Astrocyte of the spinal cord (primary cell): ENCODE results near the gene VPS41.

Experiments
- DNase-seq: peaks from one replicate; pipeline ENCODE4 v3.0.0; 2011; ENCODE audit warnings: low read depth, low spot score
- H3K4me3 ChIP-seq: 2 replicates; pipeline ENCODE4 v1.5.1; 2011; ENCODE audit warnings: low read depth, mild to moderate bottlenecking, low read length, moderate library complexity
- in situ Hi-C: cut with HindIII; loops from 2 replicates; pipeline ENCODE4 v1.10.0; 2017; ENCODE audit warnings: low sequenced_read_pairs
- TF ChIP-seq, protein P1 (sequence below): IDR thresholded peaks from 2 replicates; pipeline ENCODE4 v1.5.1; 2012; ENCODE audit warnings: low read depth, mild to moderate bottlenecking, low read length, inconsistent platforms

VPS41 gene

GRCh38 chr7:38829488-38830165 is 79.4 kb downstream of the VPS41 start:
- TF ChIP-seq, protein P1, sequence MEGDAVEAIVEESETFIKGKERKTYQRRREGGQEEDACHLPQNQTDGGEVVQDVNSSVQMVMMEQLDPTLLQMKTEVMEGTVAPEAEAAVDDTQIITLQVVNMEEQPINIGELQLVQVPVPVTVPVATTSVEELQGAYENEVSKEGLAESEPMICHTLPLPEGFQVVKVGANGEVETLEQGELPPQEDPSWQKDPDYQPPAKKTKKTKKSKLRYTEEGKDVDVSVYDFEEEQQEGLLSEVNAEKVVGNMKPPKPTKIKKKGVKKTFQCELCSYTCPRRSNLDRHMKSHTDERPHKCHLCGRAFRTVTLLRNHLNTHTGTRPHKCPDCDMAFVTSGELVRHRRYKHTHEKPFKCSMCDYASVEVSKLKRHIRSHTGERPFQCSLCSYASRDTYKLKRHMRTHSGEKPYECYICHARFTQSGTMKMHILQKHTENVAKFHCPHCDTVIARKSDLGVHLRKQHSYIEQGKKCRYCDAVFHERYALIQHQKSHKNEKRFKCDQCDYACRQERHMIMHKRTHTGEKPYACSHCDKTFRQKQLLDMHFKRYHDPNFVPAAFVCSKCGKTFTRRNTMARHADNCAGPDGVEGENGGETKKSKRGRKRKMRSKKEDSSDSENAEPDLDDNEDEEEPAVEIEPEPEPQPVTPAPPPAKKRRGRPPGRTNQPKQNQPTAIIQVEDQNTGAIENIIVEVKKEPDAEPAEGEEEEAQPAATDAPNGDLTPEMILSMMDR: no peak
- DNase-seq: no peak
- in situ Hi-C loops: no loop called here
- no peak overlapping the region for H3K4me3 ChIP-seq

GRCh38 chr7:38828026-38828425 is 81.0 kb downstream of the VPS41 start:
- no peak overlapping the region for H3K4me3 ChIP-seq
- TF ChIP-seq, protein P1: no peak
- in situ Hi-C loops: no loop called here
- no peak for DNase-seq

- no peak for DNase-seq
- in situ Hi-C loops: no loop called here
- H3K4me3 ChIP-seq: no peak overlapping the region
- TF ChIP-seq, protein P1: no peak
Observed at GRCh38 chr7:38825721-38826440, 83.1 kb downstream of the VPS41 start.

GRCh38 chr7:38824948-38825347 is 84.0 kb downstream of the VPS41 start:
- no peak overlapping the region for H3K4me3 ChIP-seq
- DNase-seq: no peak
- TF ChIP-seq, protein P1: no peak
- in situ Hi-C loops: no loop called here

DNA sequence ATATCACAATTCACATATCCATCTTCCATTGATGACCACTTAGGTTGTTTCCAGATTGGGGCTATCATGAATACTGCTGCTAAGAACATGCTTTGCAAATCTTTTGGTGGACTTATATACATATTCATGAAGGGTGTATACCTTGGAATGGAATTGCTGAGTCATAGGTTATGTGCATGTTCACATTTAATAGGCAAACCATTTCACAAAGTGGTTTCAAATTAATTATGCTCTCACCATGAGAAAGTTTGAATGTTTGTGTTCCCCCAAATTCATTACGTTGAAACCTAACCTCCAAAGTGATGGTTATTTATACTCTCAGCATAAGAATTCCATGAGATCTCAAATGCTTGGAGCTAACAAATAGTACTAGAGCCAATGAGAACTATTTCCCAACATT is 86.4 kb downstream of the VPS41 start:
- TF ChIP-seq, protein P1: no peak
- peak; percentile 36 for DNase-seq
- H3K4me3 ChIP-seq: no peak overlapping the region
- in situ Hi-C loops: no loop called here

GRCh38 chr7:38820571-38820970 is 88.4 kb downstream of the VPS41 start:
- in situ Hi-C loops: no loop called here
- no peak overlapping the region for H3K4me3 ChIP-seq
- TF ChIP-seq, protein P1: no peak
- DNase-seq: no peak
